Hepatocyte (in vitro differentiated cells): ENCODE data around the gene CDH4.

Experiments
- CTCF ChIP-seq: fragments of 200-600 bp; sonication (generic); IDR thresholded peaks from 2 replicates; pipeline ENCODE4 v1.5.1; 2016; ENCODE audit warnings: antibody characterized with exemption, mild to moderate bottlenecking; ENCODE audit not compliant: poor library complexity
- EZH2 ChIP-seq: fragments of 200-600 bp; sonication (generic); IDR thresholded peaks from 2 replicates; pipeline ENCODE4 v1.6.1; 2016; ENCODE audit warnings: antibody characterized with exemption, mild to moderate bottlenecking, borderline replicate concordance

DNA sequence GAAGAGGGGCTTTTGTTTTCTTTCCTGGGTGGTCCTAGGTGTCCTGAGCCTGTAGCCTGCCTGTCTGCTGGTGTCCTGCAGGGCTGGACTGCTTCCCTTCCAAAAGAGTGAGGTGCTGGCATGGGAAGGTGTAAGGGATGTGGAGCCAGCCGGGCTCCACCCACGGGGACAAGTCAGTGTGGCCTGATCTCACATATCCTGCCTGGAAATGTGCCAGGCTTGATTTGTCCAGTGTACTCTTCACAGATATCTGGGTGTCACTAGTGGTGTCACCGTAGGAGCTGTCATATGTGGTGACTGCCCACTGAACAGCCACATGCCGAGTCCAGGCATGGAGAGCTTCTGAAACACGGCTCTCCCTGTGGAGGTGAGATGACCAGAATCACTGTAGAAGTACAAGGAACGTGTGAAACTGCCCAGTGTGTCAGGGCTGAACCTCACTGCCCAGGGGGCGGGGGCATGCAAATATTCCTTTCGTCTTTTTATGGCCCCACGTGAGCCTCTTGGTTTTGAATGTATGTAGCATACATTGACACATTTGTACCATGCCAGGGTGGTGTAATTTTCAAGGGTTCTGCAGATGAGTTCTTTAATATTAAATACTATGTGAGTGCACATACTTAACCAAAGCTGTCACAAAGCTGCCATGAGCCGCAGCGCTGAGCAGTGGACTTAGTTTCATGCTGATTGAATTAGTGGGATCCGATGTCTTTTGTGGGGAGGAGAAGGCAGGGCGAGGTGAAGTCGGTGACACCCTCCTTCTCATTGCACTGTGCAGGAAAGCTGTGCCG, 55.8 kb downstream of the CDH4 start:
- TF ChIP-seq CTCF (no peak), EZH2 (no peak)
